GM12872 (cell line): ENCODE data around the gene CAMTA1.

ENCODE experiments used
- CTCF ChIP-seq: IDR thresholded peaks from 3 replicates; pipeline ENCODE4 v1.5.1; 2011; ENCODE audit warnings: low read depth, mild to moderate bottlenecking, low read length, moderate library complexity; ENCODE audit not compliant: insufficient read depth

CAMTA1 gene

GRCh38 chr1:7529917-7530316 lies 744.7 kb downstream of the CAMTA1 start:
- no peak for TF ChIP-seq CTCF

GRCh38 chr1:7531562-7532340 lies 746.5 kb downstream of the CAMTA1 start:
- no peak for TF ChIP-seq CTCF

GRCh38 chr1:7533006-7533405 lies 747.8 kb downstream of the CAMTA1 start:
- TF ChIP-seq CTCF = no peak

GRCh38 chr1:7534061-7534825 lies 749.0 kb downstream of the CAMTA1 start:
- no peak for TF ChIP-seq CTCF

- TF ChIP-seq CTCF = no peak
These were observed 749.8 kb downstream of the CAMTA1 start for GRCh38 chr1:7535016-7535415.

GRCh38 chr1:7535934-7536878 lies 751.0 kb downstream of the CAMTA1 start:
- TF ChIP-seq CTCF = no peak
